NCI-H1930 (cell line): ENCODE measurements around the gene STPG3.

Experiments
- DNase-seq, 2 experiments: peaks; one replicate each; lab custom pipeline; 2025; lab: John Stamatoyannopoulos, UW

STPG3 gene

DNA sequence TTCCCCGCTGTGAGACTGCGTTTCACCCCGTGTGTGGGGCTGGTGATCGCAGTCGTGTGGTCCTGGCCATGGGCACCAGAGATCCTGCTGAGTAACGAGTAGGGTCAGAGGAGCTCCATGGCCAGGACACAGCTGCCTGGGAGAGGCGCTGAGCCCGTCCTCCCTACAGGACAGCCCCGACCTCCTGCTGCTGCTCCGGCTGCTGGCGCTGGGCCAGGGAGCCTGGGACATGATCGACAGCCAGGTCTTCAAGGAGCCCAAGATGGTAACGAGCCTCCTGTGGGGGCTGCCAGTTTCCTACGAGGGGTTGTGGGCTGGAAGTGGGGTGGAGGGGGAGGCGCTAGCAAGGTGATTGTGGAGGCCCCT lies 15.1 kb downstream of the STPG3 start:
- DNase-seq = no peak

DNA sequence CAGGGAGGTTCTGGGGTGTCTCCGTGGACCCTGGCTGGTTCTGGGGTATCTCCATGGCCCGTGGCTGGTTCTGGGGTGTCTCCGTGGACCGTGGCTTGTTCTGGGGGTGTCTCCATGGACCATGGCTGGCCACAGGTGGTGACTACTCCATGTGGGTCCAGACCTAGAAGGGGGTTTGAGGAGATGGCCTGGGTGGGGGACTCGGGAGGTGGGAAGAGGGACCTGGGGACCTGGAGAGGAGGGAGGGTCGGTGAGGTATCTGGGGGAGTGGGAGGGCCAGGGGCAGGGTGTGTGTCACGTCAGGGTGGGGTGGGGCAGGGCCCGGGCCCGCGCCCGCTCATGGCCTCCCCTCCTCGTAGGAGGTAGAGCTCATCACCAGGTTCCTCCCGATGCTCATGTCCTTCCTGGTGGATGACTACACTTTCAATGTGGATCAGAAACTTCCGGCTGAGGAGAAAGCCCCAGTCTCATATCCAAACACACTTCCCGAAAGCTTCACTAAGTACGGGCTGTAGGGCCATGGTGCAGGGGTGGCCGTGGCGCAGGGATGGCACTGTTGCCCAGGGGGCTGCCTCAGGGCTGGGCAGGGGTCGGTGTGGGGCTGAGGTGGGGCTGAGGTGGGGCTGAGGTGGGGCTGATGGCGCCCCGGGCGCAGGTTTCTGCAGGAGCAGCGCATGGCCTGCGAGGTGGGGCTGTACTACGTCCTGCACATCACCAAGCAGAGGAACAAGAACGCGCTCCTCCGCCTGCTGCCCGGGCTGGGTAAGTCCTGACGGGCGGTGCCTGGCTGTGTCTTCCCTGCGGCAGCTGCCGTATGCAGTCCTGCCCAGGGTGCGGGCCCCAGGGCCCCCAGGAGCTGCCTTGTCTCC lies 15.7 kb downstream of the STPG3 start:
- no peak for DNase-seq

DNA sequence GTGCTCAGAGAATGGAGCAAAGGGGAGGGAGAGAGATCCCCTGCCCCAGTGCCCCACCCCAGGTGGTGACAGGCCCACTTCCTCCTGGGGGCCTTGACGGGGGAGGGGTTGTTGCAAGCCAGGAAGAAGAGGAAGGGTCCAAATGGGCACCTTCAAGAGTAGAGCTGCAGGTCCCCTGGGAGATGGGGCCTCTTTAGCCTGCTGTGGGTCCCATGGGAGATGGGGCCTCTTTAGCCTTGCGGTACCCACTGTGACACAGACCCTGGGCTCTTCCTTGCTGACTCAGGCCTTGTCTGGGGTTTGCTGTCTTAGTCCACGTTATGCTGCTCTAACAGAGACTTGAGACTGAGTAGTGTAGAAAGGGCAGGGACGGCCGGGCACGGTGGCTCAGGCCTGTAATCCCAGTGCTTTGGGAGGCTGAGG lies 16.9 kb downstream of the STPG3 start:
- DNase-seq = no peak

DNA sequence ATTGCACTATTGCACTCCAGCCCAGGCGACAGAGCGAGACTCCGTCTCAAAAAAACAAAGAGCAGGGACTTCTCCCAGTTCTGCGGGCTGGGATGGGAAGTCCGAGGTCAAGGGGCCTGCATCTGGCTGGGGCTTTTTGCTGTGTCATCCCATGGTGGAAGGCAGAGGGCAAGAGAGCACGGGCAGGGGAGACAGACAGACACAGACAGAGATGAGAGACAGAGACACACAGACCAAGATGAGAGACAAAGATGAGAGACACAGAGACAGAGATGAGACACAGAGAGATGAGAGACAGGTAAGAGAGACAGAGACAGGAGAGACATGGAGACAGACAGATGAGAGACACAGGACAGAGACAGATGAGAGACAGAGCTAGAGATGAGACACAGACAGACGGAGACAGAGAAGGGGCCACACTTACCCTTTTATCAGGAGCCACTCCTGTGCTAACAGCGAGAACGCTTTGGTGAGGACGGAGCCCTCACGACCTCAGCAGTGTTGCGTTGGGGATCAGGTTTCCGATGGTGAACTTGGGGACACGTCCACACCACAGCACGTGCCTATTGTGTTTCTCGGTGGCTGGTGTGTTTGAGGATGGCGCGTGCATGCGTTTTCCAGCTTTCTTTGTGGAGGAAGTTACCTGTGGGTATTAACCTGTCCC lies 17.6 kb downstream of the STPG3 start:
- no peak for DNase-seq

DNA sequence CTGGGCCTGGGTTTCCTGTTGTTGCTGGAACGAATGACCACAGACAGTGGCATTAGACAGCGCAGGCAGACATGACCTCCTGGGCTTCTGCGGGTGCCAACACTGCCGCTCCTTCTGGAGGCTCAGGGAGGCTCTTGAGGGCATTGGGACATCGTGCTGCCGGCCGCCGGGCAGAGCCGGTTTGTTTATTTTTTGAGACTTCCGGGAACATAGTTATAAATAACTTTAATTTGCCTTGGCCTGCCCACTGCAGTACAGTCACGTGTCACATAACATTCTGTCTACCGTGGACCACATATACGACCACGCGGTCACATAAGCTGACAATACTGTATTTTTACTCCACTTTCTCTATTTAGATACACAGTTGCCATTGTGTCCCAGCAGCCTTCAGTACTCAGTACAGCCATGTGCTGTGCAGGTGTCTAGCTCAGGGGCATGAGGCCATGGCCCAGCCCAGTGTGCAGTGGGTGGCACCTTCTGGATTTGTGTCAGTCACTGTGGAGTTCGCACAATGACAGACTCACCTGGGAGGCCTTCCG lies 18.2 kb downstream of the STPG3 start:
- DNase-seq = no peak

DNA sequence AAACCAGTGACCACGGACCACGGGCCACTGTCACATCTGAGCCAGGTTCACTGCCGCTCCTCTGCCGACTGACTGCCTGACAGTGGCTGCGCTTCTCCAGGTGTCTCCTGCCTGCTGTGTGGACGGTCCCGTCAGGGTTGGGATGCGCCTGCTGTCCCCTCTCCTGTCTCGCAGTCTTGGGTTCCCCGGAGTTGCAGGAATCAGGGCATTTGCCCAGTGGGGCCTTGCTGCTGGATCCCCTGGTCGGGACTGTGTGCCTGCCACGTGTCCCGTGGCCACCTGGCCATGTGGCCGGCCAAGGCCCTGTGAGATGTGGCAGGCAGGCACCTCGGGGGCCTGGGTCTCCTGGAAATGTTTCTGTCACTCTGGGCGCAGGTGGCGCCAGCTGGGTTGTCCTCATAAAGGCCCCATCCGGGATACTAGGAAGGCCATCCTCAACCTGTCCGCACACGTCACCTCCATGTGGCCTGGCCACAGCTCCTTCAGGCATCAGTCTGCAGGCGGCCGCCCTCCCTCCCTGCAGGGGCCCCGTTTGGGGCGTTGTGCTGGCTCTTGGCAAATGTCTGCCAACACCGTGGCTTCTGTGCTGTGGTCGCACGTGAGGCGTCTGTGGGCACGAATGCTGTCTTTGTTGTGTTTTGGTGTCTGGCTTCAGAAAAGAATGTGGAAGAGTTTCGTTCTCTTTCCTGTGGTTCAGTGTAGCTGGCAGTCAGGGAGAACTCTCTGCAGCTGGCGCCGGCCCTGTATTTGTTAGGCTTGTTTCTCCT lies 20.0 kb downstream of the STPG3 start:
- DNase-seq = no peak

DNA sequence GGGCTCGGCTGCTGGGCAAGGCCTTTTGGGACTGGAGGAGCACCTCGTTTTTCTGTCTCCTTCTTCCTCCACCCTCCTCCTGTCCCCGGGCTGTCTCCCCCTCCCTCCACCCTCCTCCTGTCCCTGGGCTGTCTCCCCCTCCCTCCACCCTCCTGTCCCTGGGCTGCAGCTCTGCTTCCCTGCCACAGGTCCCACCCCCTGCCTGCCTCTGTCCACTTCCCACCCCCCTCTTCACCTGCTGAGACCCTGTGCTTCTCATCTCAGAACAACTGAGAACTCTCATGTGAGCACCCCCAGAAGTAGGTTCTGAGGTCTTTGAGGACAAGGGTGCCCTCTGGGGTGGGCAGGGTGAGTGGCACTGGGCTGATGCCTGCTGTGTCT lies 20.6 kb downstream of the STPG3 start:
- DNase-seq = no peak

DNA sequence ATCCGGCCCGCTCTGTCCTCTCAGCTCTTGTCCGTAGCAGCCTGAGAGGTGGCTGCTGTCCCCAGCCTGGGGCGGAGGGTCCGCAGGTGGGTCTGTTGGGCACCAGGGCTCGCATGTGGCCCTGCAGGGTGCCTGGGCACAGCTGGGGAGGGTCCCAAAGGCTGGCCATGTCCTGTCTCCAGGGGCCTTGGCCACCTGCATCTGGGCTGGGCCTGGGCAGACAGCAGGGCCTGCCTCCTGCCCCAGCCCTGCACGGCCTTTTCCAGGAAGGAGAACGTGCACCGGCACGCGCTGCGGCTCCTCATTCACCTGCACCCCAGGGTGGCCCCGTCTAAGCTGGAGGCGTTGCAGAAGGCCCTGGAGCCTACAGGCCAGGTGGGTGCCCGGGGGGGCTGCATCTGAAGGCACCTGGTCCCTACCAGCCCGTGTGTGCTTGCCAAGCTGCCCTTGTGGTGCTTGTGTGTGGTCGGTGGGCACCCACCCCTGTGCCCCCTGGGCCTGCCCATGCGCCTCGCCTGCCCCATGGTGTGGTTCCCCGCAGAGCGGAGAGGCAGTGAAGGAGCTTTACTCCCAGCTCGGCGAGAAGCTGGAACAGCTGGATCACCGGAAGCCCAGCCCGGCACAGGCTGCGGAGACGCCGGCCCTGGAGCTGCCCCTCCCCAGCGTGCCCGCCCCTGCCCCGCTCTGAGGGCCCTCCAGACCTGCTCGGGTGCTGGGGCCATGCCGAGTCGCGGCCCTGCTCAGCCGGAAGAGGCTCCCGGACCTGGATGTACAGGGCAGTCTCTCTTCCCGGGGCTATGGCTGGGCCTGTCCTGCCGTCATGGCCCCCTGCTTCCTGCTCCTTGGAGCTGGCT lies 21.4 kb downstream of the STPG3 start:
- no peak for DNase-seq

DNA sequence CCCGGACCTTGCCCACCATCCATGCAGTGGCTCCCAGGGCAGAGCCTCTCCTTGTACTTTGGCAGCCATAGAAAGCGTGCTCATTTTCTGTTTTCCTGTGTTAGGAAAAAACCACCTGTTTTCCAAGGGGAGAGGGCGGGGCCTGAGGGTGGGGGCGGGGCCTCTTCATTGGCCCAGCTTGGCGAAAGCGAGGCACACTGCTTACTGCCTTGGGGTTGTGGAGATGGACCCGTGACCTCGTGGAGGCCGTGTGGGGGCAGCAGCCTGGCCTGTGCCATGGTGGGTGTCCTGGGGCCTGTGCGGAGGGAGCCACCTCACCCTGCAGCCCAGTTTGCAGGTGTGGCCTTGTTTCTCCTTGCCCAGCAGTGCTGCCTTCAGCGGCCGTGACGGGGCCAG lies 22.0 kb downstream of the STPG3 start:
- DNase-seq = no peak

DNA sequence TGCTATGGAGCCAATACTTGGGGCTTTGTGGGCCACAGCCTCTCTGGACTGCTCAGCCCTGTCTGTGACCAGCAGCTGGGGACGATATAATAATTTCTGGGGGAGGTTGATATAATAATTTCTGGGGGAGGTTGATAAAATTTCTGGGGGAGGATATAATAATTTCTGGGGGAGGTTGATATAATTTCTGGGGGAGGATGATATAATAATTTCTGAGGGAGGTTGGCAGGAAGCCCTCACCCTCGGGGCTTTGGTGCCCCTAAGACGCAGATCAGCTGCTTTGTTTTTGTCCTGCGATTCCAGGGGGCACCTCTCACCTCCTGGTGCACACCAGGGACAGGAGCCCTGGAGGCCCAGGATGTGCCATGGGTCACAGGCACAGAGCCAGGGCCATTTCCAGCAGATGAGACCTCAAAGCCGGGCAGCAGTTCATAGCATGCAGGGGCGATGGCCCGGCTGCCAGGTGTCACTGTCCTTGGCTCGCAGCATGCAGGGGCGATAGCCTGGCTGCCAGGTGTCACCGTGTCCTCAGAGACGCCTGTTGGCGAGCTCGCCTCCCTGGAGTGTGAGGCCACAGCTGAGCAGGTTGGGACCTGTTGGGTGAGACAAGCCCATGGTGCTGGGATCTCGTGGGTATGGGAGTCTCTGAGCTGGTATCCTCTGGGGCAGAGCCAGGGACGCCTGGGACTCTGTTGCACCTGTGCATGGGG lies 22.7 kb downstream of the STPG3 start:
- no peak for DNase-seq

DNA sequence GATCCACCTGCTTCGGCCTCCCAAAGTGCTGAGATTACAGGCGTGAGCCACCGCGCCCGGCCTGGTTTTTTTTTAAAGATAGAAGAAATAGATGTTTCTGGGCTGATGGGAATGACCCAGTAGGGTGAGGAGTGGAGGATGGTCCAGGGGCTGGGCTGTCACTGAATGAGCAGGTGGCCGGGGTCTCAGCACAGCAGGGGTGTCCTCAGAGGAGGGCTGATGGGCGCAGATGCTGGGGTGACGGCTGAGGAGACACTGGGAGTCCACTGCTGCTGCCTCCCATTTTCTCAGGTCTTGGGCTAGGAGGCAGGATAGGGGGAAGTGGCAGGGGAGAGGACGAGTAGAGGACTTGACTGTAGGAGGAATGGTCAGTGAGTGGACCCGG lies 24.1 kb downstream of the STPG3 start:
- no peak for DNase-seq

DNA sequence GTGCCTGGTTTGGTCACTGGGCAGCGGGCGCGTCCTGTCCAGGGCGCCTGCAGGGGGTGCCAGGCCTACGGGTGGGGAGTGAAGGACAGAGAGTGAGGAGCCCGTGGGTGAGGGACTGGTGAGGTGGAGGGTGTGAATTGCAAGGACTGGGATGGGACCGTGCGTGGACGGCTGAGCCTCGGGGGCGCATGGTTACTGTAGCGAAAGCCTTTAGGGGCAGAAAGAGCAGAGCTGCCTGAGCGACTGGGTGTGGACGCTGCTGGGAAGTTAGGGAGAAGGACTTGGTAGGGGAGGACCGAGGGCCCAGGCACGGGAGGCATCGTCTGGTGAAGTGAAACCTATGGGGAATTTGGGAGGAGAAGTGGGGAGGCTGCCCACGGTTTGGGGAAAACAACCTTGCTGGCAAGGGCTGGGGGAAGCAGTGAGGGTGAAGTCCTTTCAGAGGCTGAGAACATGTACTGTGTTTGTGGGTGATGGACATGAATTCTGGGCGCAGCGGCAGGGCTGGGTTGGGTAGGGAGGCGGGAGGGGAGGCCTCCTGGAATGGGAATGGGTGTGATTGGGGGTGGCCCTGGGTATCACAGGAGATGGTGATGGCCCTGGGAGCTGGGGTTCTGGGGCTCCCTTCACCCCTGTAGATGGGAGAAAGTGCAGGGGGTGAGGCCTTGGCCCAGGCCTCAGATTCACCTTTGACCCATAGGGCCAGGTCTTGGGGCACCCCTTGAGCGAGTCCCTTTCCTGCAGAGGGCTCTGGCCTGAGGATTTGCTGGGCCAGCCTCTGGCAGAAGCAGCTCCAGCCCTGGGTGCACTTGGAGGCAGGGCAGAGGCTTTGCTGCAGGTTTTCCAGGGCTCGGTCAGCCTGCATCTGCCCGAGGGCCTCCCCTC lies 24.7 kb downstream of the STPG3 start:
- DNase-seq = no peak

DNA sequence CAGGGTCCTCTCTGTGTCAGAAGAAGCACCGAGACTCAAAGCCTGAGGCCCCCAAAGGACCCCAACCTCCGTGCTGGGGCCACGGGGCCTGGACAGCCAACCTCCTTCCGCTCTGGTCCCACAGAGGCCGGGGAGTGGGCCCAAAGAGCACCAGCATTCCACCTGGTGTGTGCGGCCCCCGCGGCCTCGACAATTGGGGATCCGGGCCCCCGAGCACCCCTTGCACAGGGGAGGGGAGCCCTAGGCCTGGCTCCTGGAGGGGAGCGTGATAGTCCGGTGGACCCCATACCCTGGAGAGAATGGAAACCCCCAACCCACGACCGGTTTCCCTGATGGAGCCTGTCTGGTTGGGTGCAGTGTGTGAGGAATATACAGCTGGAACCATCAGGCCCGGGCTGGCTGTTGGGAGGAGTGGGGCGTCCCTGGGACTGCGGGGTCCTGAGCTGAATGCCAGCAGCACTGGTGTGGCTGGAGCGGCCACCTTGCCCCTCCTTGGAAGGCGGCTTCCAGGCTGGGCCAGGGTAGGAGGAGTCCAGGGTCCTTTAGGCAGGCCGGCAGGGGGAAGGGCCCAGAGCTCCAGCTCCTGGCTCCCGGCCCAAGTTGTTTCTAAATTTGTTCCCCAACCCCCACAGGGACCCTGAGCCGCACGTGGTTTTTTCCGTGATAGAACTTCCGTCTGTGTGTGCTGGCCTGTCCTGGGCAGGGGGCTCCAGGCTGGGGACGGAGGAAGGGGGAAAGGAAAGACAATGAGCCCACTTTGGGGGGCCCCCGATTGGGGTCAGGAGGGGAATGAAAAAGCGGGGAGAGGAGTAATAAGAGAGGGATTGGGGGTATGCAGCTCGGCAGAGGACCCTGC lies 25.6 kb downstream of the STPG3 start:
- no peak for DNase-seq

DNA sequence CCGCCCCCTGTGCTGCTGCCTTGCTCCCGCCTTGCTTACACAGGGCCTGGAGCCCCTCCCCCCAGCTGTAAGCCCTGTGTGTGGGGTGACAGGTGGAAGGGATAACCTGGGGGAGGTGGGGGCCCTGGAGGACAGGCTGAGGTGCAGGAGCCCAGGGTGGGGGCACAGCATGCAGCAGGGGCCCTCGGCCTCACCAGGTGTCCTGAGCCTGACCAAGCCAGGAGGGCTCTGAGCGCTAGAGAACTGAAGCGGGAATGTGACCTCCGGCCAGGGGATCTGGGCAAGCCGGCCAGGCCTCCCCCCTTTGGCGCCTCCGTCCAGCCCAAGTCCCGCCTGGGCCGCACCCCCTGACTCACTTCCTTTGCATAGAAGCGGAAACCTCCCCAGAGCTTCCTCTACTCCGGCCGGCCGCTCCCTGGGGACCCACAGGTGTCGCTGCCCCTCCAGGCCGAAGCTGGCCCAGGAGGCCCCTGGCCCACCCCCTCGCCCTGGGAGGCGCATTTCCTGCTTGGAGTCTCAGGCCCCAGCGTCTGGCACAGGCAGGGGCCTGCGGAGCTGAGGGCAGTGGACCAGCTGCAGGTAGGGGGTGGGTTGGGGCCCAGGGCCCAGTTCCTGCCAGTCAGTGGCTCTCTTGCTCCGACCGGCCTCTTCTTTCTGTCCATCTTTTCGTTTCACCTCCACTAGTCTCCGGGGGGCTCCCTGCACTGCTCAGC lies 26.4 kb downstream of the STPG3 start, which contains the start of gene TOR4A:
Gene TOR4A (plus strand): TSS at position 398 of the 713 bp plus-strand sequence. CDS start 964 bp downstream, outside the sequence.
- no peak for DNase-seq

DNA sequence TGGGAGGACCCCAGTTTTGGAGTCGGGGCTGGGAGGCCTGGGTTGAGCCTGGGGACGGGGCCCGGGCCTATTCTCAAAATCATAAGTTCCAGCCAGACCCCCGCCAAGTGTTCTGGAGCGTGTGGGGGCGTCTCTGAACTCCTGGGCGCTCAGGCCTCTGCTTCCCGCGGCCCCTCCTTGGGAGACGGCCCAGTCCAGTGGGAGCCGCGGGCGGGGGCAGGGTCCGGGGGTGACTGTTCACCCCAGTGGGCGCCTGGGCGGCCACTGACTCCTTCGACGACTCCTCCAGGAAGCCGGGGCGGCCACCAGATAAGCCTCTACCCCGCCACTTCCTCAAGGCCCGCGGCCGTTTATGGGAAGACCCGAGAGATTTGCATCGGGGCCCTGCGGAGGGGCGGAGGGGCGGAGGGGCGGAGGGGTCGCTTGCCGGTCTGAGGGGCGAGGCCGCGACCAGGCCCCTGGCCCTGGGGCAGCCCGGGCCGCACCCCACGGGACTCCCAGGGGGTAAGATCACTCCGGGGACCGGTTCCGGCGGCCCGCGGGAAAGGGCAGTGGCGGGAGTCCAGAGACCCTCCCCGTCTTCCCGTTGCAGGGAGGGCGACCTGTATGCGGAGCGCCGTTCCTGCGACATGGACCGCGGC lies 27.1 kb downstream of the STPG3 start:
- DNase-seq = no peak

DNA sequence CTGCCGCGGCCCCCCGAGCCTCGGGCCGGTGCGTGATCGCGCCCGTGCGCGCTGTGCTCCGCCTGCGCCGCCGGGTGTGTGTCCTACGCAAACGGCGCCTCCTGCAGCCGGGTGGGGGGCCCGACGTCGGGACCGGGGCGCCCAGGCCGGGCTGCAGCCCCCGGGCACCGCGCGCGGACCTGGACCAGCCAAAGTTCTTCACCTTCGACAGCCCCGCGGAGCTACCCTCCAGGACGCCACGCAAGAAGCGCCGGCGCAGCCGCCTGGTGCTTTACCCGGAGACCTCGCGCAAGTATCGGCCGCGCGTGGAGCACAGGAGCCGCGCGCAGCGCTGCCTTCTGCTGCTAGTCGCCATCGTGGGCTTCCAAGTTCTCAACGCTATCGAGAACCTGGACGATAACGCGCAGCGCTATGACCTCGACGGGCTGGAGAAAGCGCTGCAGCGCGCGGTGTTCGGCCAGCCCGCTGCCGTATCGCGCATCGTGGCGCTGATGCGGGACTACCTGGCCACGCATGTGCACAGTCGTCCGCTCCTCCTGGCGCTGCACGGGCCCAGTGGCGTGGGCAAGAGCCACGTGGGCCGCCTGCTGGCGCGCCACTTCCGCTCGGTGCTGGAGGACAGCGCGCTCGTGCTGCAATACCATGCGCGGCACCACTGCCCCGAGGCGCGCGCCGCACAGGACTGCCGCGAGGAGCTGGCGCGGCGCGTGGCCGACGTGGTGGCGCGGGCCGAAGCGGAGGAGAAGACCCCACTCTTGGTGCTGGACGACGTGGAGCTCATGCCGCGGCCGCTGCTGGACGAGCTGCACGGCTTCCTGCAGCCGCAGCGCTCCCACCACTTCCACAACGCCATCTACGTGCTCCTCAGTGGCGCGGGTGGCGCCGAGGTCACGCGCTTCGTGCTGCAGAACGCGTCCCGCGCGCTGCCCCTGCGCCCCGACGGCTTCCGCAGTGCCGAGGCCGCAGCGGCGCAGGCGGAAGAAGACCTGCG lies 27.9 kb downstream of the STPG3 start:
- DNase-seq = no peak
